BJ (cell line): Measurements from ENCODE around the gene CELA3A. TPM values are rescaled to one million over a fixed set of nuclear protein-coding genes. Genes with fewer than 3 reads are reported as not detected.

Source experiments
- CTCF ChIA-PET: fragments of 350-600 bp; formaldehyde crosslinking; extraction: SDS; loops from one replicate; lab custom pipeline; 2021; ENCODE audit warnings: antibody characterized with exemption, inconsistent platforms; lab: Yijun Ruan, JAX
- POLR2A ChIA-PET: fragments of 300-600 bp; sonication (Branson Sonifier 250); formaldehyde crosslinking; extraction: SDS; loops from one replicate; lab custom pipeline; 2021; ENCODE audit warnings: antibody characterized with exemption; lab: Charles Lee
- DNase-seq: peaks from one replicate; pipeline ENCODE4 v3.0.0-alpha.2; 2011; ENCODE audit warnings: low read depth
- H3K27me3 ChIP-seq: 2 replicates; pipeline ENCODE4 v1.6.0; 2011; ENCODE audit warnings: low read length; ENCODE audit not compliant: control insufficient read depth, insufficient read depth
- H3K36me3 ChIP-seq: 2 replicates; pipeline ENCODE4 v1.5.1; 2011; ENCODE audit warnings: low read length; ENCODE audit not compliant: control insufficient read depth, insufficient read depth
- H3K4me3 ChIP-seq: 2 replicates; pipeline ENCODE4 v1.5.1; 2011; ENCODE audit warnings: low read depth, mild to moderate bottlenecking, control low read depth, low read length
- polyA plus RNA-seq: library from polyadenylated mRNA; depleted of rRNA; stranded (reverse); fragments of >200 nt; gene quantifications from 2 replicates; pipeline ENCODE4 v1.2.3, GENCODE V29; 2011; rRNA removed
- small RNA-seq: library from RNA; depleted of rRNA; stranded (forward); fragments of <200 nt; gene quantifications from one replicate; pipeline ENCODE3, GENCODE V24; 2012; ENCODE audit warnings: low replicate concordance, low read depth; ENCODE audit not compliant: insufficient read length
- TF ChIP-seq, protein P1 (sequence below): IDR thresholded peaks from 2 replicates; pipeline ENCODE4 v1.5.1; 2011; ENCODE audit warnings: low read depth, mild to moderate bottlenecking, control low read depth, inconsistent platforms, low read length, moderate library complexity; ENCODE audit not compliant: insufficient read depth

CELA3A gene
- polyA plus RNA-seq, 1 experiment = not detected

DNA sequence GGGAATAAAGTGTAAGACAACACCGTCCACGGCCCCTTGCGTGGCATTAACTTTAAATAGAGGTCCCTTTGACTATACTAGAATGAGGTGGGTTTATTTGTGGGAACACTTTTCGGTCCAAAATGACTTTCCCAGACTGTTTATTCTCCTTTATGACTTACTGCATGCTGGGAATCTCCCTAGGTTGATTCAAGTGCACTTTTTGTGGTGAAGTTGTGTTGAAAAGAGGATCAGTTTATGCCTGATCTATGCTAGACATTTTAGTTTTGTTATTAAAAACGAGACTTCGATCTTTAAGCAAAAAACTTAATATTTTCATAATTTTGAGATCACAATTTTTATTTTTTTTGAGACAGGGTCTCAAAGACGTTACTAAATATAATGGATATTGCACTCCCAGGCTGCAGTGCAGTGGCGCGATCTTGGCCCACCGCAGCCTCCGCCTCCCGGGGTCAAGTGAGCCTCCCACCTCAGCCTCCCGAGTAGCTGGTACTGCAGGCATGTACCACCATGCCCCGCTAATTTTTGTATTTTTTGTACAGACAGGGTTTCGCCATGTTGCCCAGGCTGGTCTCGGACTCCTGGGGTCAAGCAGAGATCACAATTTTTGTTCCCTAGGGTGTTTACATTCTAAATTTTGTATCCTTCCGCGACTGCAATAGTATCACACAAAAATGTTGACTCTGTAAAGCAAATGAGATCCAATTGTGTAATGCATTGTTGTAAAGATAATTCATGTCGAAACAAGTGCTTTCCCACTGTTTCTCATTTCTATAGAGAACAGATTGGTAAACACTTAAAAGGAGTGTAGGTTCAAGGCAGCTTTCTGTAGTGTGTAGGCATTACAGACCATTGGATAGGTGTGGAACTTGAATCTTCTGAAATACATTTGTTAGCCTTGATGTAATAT lies 52.7 kb downstream of the CELA3A start:
- Histone ChIP-seq H3K27me3 (no peaks in the 10 kb centered on the region), H3K4me3 (peak overlapping the region; percentile 86), H3K36me3 (no peaks in the 10 kb centered on the region)
- POLR2A ChIA-PET = interaction anchor here (0.6 kb wide), 3 partner anchors 12 to 402 kb away, joined by 4 to 10 read pairs (median 8); no protein-coding TSS in a partner anchor
- DNase-seq = no peak
- TF ChIP-seq, protein P1, sequence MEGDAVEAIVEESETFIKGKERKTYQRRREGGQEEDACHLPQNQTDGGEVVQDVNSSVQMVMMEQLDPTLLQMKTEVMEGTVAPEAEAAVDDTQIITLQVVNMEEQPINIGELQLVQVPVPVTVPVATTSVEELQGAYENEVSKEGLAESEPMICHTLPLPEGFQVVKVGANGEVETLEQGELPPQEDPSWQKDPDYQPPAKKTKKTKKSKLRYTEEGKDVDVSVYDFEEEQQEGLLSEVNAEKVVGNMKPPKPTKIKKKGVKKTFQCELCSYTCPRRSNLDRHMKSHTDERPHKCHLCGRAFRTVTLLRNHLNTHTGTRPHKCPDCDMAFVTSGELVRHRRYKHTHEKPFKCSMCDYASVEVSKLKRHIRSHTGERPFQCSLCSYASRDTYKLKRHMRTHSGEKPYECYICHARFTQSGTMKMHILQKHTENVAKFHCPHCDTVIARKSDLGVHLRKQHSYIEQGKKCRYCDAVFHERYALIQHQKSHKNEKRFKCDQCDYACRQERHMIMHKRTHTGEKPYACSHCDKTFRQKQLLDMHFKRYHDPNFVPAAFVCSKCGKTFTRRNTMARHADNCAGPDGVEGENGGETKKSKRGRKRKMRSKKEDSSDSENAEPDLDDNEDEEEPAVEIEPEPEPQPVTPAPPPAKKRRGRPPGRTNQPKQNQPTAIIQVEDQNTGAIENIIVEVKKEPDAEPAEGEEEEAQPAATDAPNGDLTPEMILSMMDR = no peak
- CTCF ChIA-PET = interaction anchor here (0.7 to 1.7 kb wide), 2 partner anchors 39 to 362 kb away, joined by 3 to 4 read pairs; no protein-coding TSS in a partner anchor

DNA sequence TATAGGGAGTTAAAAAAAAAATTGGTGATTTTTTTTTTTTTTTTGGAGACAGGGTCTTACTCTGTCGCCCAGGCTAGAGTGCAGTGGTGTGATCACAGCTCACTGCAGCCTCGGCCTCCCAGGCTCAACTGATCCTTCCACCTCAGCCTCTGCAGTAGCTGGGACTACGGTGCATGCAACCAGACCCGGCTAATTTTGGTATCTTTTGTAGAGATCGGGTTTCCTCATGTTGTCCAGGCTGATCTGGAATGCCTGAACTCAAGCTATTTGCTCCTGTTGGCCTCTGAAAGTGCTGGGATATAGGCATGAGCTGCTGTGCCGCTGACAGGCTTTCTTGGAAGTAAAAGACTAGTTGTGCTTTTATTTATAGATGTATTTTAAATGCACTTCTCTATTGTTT lies 54.0 kb downstream of the CELA3A start:
- Histone ChIP-seq H3K4me3 (no peak overlapping the region), H3K36me3 (no peaks in the 10 kb centered on the region), H3K27me3 (no peaks in the 10 kb centered on the region)
- POLR2A ChIA-PET = no interaction called here
- CTCF ChIA-PET = interaction anchor here (0.6 kb wide), 1 partner anchor 351 kb away, joined by 3 read pairs; no protein-coding TSS in a partner anchor
- no peak for DNase-seq
- TF ChIP-seq, protein P1 = no peak

DNA sequence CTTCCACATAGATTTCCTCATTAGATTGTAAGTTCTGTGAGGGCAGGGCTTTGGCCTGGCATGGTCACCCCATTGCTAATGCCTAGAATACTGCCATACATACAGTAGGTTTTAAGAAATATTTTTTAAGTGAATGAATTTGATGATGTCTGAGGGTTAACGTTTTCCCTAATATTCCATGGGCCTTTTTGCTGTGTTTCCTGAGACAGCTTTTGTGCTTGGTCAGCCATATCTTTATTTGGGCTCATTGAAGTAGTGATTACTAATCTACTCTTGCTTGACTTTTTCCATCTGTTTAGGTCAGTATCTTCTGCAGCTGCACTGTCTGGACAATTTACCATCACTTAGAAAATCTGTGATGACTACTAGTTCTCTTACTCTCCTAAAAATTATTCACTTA lies 54.6 kb downstream of the CELA3A start:
- ChIA-PET CTCF (no interaction called here), POLR2A (no interaction called here)
- TF ChIP-seq, protein P1 = no peak
- no peak overlapping the region for H3K4me3 ChIP-seq
- H3K27me3 ChIP-seq = no peaks in the 10 kb centered on the region
- DNase-seq = no peak
- H3K36me3 ChIP-seq = no peaks in the 10 kb centered on the region

DNA sequence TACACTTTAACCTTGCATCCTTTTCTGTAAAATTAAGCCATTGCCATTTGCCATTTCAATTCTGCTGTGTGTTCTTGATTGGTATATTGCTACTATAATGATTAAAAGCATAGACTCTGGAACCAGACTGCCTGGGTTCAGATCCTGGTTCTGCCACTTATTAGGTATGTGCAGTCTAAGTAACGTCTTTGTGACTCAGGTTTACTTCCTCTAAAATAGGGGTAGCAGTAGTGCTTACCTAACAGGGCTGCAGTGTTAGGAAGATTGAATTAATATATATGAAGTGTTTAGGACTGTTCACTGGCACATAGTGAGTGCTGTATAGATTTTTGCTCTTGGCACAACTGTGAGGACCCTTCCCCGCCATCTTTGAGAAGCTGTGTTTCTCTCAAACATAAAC lies 55.5 kb downstream of the CELA3A start:
- no peak for DNase-seq
- Histone ChIP-seq H3K27me3 (no peaks in the 10 kb centered on the region), H3K36me3 (no peaks in the 10 kb centered on the region), H3K4me3 (no peak overlapping the region)
- TF ChIP-seq, protein P1 = no peak
- ChIA-PET CTCF (no interaction called here), POLR2A (no interaction called here)

DNA sequence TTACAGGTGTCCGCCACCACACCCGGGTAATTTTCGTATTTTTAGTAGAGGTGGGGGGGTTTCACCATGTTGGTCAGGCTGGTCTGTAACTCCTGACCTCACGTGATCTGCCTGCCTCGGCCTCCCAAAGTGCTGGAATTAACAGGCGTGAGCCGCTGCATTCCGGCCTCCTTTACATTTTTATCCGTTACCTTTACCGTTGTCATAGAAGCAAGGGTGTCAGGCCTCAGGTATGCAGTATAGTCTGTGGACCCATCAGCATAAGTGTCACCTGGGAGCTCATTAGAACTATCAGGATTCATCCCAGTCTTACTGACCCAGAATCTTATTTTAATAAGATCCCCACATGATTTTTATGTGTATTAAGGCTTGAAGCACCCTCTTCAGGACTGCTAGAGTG lies 56.4 kb downstream of the CELA3A start:
- Histone ChIP-seq H3K27me3 (no peaks in the 10 kb centered on the region), H3K36me3 (no peaks in the 10 kb centered on the region), H3K4me3 (no peak overlapping the region)
- POLR2A ChIA-PET = no interaction called here
- DNase-seq = no peak
- CTCF ChIA-PET = no interaction called here
- TF ChIP-seq, protein P1 = no peak

Small RNA genes lying within 50 kb of the gene (small RNA-seq; reads per million reads assigned to genes)
- gene RN7SL186P (not detected), gene RN7SL386P (not detected), gene RNU6-1022P (not detected), gene RNU6-776P (not detected)

Other genes starting within 250 kb of the CELA3A start
- gene USP48, start 218.5 kb upstream of the CELA3A start, polyA plus RNA-seq = 10.8 and 23.6 TPM in 2 replicates
- 0.02 TPM in 1 of 2 replicates, not detected in the other for gene LDLRAD2, start 189.4 kb upstream of the CELA3A start, polyA plus RNA-seq
- gene HSPG2, start 64.3 kb upstream of the CELA3A start, polyA plus RNA-seq = 19.3 and 45.1 TPM in 2 replicates
- not detected in 2 replicates for gene CELA3B, start 24.6 kb upstream of the CELA3A start, polyA plus RNA-seq
- 148 and 304 TPM in 2 replicates for gene CDC42, start 51.1 kb downstream of the CELA3A start, polyA plus RNA-seq
- 0.02 and 0.13 TPM in 2 replicates for gene WNT4, start 141.4 kb downstream of the CELA3A start, polyA plus RNA-seq